GM12878 (cell line): ENCODE data around the gene EGF. TPM values are rescaled to one million over a fixed set of nuclear protein-coding genes. Genes with fewer than 3 reads are reported as not detected.

Experiments
- ATAC-seq: fragments of 200-7000 bp; cut with Tn5 transposase; 3 replicates; pipeline ENCODE4 v1.9.1; 2020; ENCODE audit warnings: mild to moderate bottlenecking, moderate library complexity
- BruUV-seq: library from RNA; stranded (reverse); fragments of 400-500 nt; replicated peaks from 2 replicates; lab custom pipeline; 2021; lab: Mats Ljungman, UMichigan
- CTCF ChIA-PET: fragments of 300-600 bp; sonication (Branson Sonifier 250); formaldehyde crosslinking; extraction: SDS; loops from one replicate; lab custom pipeline; 2021; ENCODE audit warnings: inconsistent platforms; lab: Yijun Ruan, JAX
- POLR2A ChIA-PET: fragments of 350-600 bp; formaldehyde crosslinking; extraction: SDS; loops from one replicate; lab custom pipeline; 2021; ENCODE audit warnings: inconsistent platforms; lab: Charles Lee
- RAD21 ChIA-PET: fragments of 300-600 bp; sonication (Branson Sonifier 250); formaldehyde crosslinking; loops from one replicate; lab custom pipeline; 2023; ENCODE audit warnings: antibody characterized with exemption; ENCODE audit not compliant: unreplicated experiment; lab: Charles Lee
- SMC1A ChIA-PET: fragments of 300-600 bp; sonication (Branson Sonifier 250); formaldehyde crosslinking; loops from one replicate; lab custom pipeline; 2023; ENCODE audit not compliant: unreplicated experiment, uncharacterized antibody; lab: Charles Lee
- DNase-seq: peaks from one replicate; pipeline ENCODE4 v3.0.0-alpha.2; 2011; ENCODE audit warnings: low read depth, low spot score
- FAIRE-seq: peaks from 3 replicates; lab custom pipeline; 2011; peaks lifted over from hg19 to GRCh38; lab: Jason Lieb, UNC
- H2AFZ ChIP-seq: 2 replicates; pipeline ENCODE4 v1.6.0; 2011; ENCODE audit warnings: low read depth, low read length, control low read depth; ENCODE audit not compliant: control insufficient read depth
- H3K27ac ChIP-seq: 2 replicates; pipeline ENCODE4 v1.5.1; 2011; ENCODE audit warnings: control low read depth; ENCODE audit not compliant: control insufficient read depth, insufficient read depth
- H3K27me3 ChIP-seq, 2 experiments: replicated peaks in 1 of 2; 2 replicates each; pipeline versions ENCODE4 v1.6.0 to v1.6.1; 2011; ENCODE audit warnings: low read length in 1 of 2; ENCODE audit not compliant: control insufficient read depth in 2 of 2, insufficient read depth in 2 of 2
- H3K36me3 ChIP-seq, 2 experiments: 2 replicates each; pipeline ENCODE4 v1.5.1; 2011; ENCODE audit warnings: low read length in 1 of 2; ENCODE audit not compliant: control insufficient read depth in 2 of 2, insufficient read depth in 2 of 2
- H3K4me1 ChIP-seq: 2 replicates; pipeline ENCODE4 v1.6.1; 2011; ENCODE audit warnings: mild to moderate bottlenecking, low read length, moderate library complexity, mixed read lengths; ENCODE audit not compliant: control insufficient read depth, insufficient read depth
- H3K4me2 ChIP-seq: 2 replicates; pipeline ENCODE4 v1.6.0; 2011; ENCODE audit warnings: control low read depth; ENCODE audit not compliant: control insufficient read depth, insufficient read depth
- H3K4me3 ChIP-seq: fragments of 200-600 bp; sonication (generic); 2 replicates; pipeline ENCODE4 v1.5.1; 2016
- H3K79me2 ChIP-seq: 2 replicates; pipeline ENCODE4 v1.6.0; 2011; ENCODE audit warnings: low read length; ENCODE audit not compliant: control insufficient read depth, insufficient read depth
- H3K9ac ChIP-seq: 2 replicates; pipeline ENCODE4 v1.8.0; 2011; ENCODE audit warnings: low read length, control low read depth, mixed read lengths; ENCODE audit not compliant: control insufficient read depth, insufficient read depth
- H3K9me3 ChIP-seq: replicated peaks from 3 replicates; pipeline ENCODE4 v1.5.1; 2011; ENCODE audit warnings: mild to moderate bottlenecking, low read length; ENCODE audit not compliant: control insufficient read depth, insufficient read depth
- H4K20me1 ChIP-seq: 2 replicates; pipeline ENCODE4 v1.6.0; 2011; ENCODE audit not compliant: control insufficient read depth, insufficient read depth
- BCLAF1 ChIP-seq: fragments of 450-650 bp; IDR thresholded peaks from 2 replicates; pipeline ENCODE4 v1.6.1; 2017; ENCODE audit warnings: antibody characterized with exemption, mild to moderate bottlenecking, moderate library complexity
- CTCF ChIP-seq, 3 experiments: IDR thresholded peaks in 2 of 3; conservative IDR thresholded peaks in 1 of 3; 2 replicates each; pipeline ENCODE4 v1.5.1; 2011; ENCODE audit warnings: low read depth in 3 of 3, low read length in 3 of 3, mild to moderate bottlenecking in 3 of 3, control low read depth in 2 of 3, moderate library complexity in 2 of 3, inconsistent platforms in 1 of 3, mixed read lengths in 1 of 3; ENCODE audit not compliant: control insufficient read depth in 2 of 3, insufficient read depth in 1 of 3; ENCODE audit errors: extremely low read depth in 1 of 3
- HDGF ChIP-seq: fragments of 450-650 bp; IDR thresholded peaks from 2 replicates; pipeline ENCODE4 v1.6.1; 2016; ENCODE audit warnings: antibody characterized with exemption
- JUNB ChIP-seq: IDR thresholded peaks from 2 replicates; pipeline ENCODE4 v1.6.1; 2016; ENCODE audit warnings: antibody characterized with exemption, mild to moderate bottlenecking
- NR2C2 ChIP-seq: IDR thresholded peaks from 2 replicates; pipeline ENCODE4 v1.6.1; 2011; ENCODE audit warnings: borderline replicate concordance, low read depth; ENCODE audit not compliant: control insufficient read depth, insufficient read length
- NR2F1 ChIP-seq: fragments of 450-650 bp; conservative IDR thresholded peaks from 2 replicates; pipeline ENCODE4 v1.6.1; 2017; ENCODE audit warnings: mild to moderate bottlenecking
- NRF1 ChIP-seq: conservative IDR thresholded peaks from 2 replicates; pipeline ENCODE4 v1.6.1; 2011; ENCODE audit warnings: mild to moderate bottlenecking, low read depth, low read length, improper control_type of control experiment
- SIN3A ChIP-seq: IDR thresholded peaks from 2 replicates; pipeline ENCODE4 v1.6.1; 2012; ENCODE audit warnings: low read depth, low read length, improper control_type of control experiment
- SIX5 ChIP-seq: IDR thresholded peaks from 2 replicates; pipeline ENCODE4 v1.6.1; 2011; ENCODE audit warnings: mild to moderate bottlenecking, low read depth, low read length, moderate library complexity; ENCODE audit not compliant: severe bottlenecking
- STAT1 ChIP-seq: fragments of 450-650 bp; conservative IDR thresholded peaks from 2 replicates; pipeline ENCODE4 v1.6.1; 2014; ENCODE audit warnings: antibody characterized with exemption, mild to moderate bottlenecking
- ZBTB11 ChIP-seq: fragments of 450-650 bp; formaldehyde crosslinking; IDR thresholded peaks from 2 replicates; pipeline ENCODE4 v1.5.0; 2022; ENCODE audit warnings: mild to moderate bottlenecking, missing genetic modification characterization
- WGBS: methylation state at CpG from one replicate; pipeline ENCODE4 v1.1.6; 2016; ENCODE audit warnings: low lambda C conversion rate; ENCODE audit not compliant: insufficient replicate concordance, insufficient coverage; ENCODE audit errors: missing lambda C conversion rate; 5-methylcytosine and 5-hydroxymethylcytosine counted together
- in situ Hi-C: fragments of 300-500 bp; cut with MboI; formaldehyde crosslinking; loops from 9 replicates; pipeline ENCODE4 v1.14.3; 2018; ENCODE audit warnings: mixed read lengths
- intact Hi-C: fragments of 100-400 bp; cut with micrococcal nuclease; formaldehyde crosslinking; loops from one replicate; pipeline ENCODE4 v1.14.2; 2022; ENCODE audit not compliant: unreplicated experiment
- polyA plus RNA-seq, 11 experiments: library from polyadenylated mRNA; depleted of rRNA in 4 of 11; unstranded in 6 of 11; stranded (reverse) in 5 of 11; fragments of >200 nt; fragmentation: Nextera tagmentation in 4 of 11; fragmentation: Illumina TruSeq in 1 of 11; extraction: Ambion mirVana in 4 of 11; extraction: Trizol in 1 of 11; gene quantifications; 1 replicate in 1 of 11; 2 replicates in 10 of 11; pipeline versions ENCODE4 v1.2.1 to v1.2.3, GENCODE V29; 2011 to 2016; ENCODE audit warnings: inconsistent platforms in 2 of 11, missing spikeins in 2 of 11, low read depth in 1 of 11
- total RNA-seq, 4 experiments: library from RNA; depleted of rRNA in 3 of 4; stranded (reverse); fragments of >200 nt in 3 of 4; fragmentation: Illumina TruSeq in 1 of 4; extraction: Trizol in 1 of 4; gene quantifications; 2 replicates each; pipeline versions ENCODE4 v1.2.1 to v1.2.3, GENCODE V29; 2013 to 2021

Gene EGF
- total and polyA plus RNA-seq, 10 of the 15 experiments (the other 5 are each of a cell fraction or from before 2014, with no cell fraction given): 0.02 to 0.90 (median 0.19) TPM; not detected in 4

- TF ChIP-seq NR2F1 (no peak), CTCF (IDR thresholded peaks at IDR 0.05 in 2 of 3, conservative IDR thresholded peaks at IDR 0.05 in 1 of 3; ENCODE audit: control insufficient read depth in 2 of 3, extremely low read depth in 1 of 3, insufficient read depth in 1 of 3, low read depth in 3 of 3, low read length in 3 of 3) (no peak), ZBTB11 (CRISPR knock-in tag) (no peak)
- TF ChIP-seq, all 136 proteins: peak for 0
Observed at GRCh38 chr4:109873791-109874514, 38.7 kb upstream of the EGF start (continued).

GRCh38 chr4:109875106-109875505 is 37.6 kb upstream of the EGF start:
- H3K79me2 ChIP-seq: no peaks in the 10 kb centered on the region
- H4K20me1 ChIP-seq: no peaks in the 10 kb centered on the region
- WGBS: 85% methylated on average over 1 of the region's 1 CpG
- ChIA-PET POLR2A (no interaction called here), CTCF (no interaction called here), RAD21 (no interaction called here), SMC1A (no interaction called here)
- no peak overlapping the region for H3K4me3 ChIP-seq
- DNase-seq (no peak), ATAC-seq (no peak), FAIRE-seq (no peak)
- H3K9me3 ChIP-seq: no peaks in the 10 kb centered on the region
- no peak overlapping the region for H3K9ac ChIP-seq
- no peaks in the 10 kb centered on the region for H3K36me3 ChIP-seq
- H3K4me2 ChIP-seq: no peak overlapping the region
- no peaks in the 10 kb centered on the region; a peak in 1 of 4 replicates for H3K27me3 ChIP-seq
- intact Hi-C loops (no loop called here), in situ Hi-C loops (no loop called here)
- H3K4me1 ChIP-seq: peaks cover 8% of the 10 kb centered on the region; the same call in 1 of the 2 replicates
- H3K27ac ChIP-seq: no peak overlapping the region
- no peak overlapping the region for H2AFZ ChIP-seq
- BruUV-seq: no TSS peak
- TF ChIP-seq HDGF: no peak
- no peak for TF ChIP-seq SIX5
- TF ChIP-seq NR2C2: no peak
- TF ChIP-seq NRF1: no peak
- no peak for TF ChIP-seq JUNB
- no peak for TF ChIP-seq STAT1
- no peak for TF ChIP-seq BCLAF1
- no peak for TF ChIP-seq SIN3A
